GM19351 (cell line): ENCODE measurements around the gene NSG1.

Experiments used
- ATAC-seq: cut with Tn5 transposase; IDR thresholded peaks from one replicate; pipeline ENCODE4 v1.9.1; 2021; ENCODE audit warnings: mild to moderate bottlenecking, moderate library complexity; ENCODE audit not compliant: unreplicated experiment

The NSG1 gene

DNA sequence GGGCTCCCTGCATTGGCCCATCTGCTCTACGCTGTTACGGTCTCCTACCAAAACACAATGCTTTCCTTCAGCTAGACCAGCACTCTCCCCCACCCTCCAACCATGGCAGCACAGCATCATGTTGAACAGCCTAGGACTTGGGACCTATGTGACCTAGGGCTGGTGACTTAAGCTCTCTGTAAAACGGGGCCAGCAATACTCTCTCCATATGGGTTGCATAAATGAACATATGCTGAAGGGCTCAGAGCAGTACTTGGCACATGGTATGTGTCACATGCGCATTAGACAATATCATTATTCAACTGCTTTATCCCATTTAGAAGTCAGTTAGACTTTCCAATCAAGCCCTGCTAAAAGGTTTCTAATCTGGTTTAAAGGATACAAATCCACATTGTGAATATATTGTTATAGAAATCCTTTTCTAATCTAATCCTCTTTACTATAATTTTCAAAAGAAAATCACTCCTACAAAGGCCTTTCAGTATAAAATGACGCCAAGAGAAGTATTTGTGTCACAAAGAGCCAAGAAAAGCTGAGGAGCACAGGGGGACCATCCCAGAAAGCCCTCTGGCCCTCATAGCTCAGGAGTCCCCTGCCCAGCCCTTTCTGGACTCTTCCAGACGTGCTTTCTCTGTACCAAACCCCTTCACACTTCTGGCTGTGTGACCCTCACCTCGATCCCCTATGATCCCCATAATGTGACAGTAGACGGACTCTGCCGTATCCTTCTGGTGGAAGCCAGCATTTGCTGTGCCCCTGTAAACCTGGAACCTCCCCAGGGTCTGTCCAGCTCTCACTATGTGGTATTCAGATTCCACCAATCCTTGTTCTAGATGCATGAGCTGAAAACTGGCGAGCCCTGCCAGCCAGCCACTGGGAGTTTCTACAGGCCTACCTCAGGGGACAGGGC lies 42.3 kb downstream of the NSG1 start:
- ATAC-seq, result no peak

DNA sequence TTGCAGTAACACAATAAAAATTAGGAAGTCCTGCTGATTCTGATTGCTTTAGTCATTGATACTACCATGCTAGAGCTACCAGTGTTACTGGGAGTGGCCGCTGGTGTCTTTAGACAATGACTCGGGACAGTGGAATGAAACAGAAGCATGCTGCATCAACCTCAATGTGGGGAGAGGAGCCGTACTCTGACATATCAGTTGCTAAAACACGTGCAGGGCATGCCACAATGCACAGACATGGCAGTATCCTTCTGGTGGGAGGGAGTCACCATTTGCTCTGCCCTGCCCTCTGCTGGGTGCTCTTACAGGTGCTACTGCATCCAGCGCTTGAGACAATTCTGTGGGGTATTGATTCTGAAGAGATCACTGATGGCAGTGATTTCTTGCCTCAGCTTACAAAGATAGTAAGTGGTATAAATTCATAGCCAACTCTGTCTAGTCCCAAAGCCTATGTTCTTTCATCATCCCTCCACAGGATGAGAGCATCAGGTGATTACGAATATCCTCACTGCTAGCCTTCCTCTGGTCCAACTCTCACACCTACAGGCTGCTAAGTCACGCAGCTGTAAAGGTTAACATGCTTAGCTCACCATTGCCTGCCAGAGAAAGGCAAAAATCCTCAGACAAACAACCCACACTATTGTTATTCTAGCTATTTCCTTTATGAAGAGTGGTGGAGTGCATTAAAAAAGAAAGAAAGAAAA lies 43.7 kb downstream of the NSG1 start:
- peak; percentile 95 for ATAC-seq

DNA sequence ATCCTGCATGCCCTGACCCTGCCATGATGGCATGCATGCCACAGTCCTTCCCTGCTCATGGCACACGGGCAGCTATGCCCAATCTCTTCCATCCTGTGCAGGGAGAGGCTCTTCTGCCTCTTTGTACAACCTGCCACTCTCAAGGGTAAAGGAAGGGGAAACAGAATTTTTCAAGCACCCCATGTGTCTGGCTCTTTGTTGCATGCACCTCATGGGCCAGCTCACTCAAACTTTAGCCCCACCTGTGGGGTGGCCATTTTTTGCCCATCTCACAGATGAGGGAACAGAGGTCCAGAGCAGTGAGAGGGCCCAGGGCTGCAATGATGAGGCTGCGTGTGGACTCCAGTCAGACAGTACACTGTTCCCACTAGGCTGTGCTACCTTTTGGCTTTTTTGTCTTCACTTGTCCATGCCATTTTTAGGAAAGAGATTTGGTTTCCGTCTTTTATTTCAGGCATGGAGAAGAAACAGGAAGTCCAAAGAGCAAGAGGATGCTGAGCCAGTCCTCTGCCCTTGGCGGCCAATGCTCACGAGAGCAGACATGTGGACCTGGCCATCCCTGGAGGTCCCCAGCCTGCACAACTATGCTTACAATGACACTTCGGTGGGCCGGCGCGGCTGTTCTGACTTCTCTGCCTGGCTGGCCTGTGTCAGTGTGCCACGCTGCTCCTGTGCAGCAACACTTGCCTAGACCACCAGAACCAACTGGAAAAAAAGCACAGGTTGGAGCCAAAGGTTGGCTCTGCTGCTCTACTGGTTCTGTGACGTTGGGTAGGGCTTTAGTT lies 45.6 kb downstream of the NSG1 start:
- ATAC-seq, result no peak

DNA sequence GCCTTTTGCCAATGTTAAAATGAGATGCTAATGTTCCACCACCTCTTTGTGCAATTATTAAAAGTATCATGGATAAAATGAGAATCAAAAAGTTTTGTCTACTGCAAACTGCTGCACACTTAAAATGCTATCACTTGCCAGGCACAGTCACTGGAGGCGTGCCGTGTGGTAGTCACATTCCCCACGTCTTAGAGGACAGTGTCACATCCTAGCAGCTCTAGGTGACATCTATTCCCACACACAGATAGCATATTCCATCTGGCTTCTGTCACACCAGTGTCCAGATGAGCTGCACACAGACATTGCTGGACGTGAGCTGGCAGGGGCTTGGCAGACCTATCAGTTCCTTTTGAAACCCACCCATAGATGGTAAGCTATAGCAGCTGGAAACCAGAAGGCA lies 47.0 kb downstream of the NSG1 start:
- no peak for ATAC-seq

DNA sequence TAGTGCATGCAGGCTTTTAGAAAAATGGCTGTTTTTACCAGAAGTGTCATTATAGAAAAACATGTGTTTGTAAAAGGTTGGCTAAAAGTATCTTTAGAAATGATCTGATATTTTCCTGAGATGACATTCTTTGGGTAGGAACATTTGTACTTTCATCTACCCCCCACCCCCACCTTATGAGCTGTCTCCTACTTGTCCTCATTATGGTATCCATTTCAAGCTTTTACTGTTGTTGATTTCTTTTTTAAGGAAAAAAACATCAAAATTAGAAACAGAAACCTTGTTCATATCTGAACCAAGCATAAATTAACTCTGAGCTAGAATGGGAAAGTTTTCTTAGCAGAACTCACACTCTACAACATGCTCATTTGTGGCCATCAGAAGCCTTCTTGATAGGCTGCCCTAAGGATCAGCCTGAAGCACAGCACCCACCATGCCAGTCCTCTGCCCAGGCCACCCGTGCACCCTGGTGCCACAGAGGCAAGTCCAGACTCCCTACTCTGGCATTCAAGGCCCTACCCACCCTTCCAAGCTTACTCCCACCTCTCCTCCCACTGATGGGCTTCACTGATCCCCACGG lies 49.4 kb downstream of the NSG1 start:
- no peak for ATAC-seq

DNA sequence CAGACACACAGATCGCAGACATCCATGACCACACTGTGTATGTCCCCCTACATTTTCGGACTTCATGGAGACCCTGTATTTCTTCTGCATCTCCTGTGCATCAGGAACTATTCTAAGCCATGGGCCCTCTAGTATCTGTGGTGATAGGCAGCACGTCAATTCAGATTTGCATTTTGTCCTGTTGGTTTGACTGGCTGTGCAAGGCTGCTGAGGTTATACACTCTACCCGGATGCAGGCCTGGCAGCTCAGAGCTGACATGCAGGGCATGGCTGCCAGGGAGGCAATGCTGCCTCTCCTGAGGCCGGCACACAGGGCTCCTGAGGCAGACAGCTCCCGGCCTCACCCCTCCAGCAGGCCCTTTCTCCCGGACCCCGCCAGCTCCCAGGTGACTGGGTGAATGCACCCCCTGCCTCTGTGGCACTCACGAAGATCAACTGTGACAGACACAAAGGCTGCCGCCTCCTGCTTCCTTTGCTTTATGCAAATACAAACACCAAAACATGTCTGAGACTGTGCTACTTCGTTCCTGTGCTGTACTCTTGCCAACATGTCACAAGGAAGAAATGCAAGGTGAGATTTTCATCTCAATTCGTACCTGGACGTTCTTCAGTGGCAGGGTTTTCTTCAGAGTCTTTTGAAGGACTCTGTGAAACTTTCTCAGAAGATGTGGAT lies 51.0 kb downstream of the NSG1 start:
- no peak for ATAC-seq

DNA sequence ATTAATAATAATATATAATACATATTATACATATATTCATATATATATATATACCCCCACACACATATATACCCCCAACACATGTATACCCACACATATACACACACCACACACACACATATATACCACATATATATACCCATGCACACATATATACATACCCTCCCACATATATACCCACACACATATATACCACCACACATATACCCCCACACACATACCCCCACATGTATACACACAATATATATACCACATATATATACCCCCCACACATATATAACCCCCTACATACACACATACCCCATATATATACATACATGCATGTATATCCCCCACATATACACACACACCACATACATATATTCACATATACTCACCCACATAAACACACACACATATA lies 52.0 kb downstream of the NSG1 start:
- no peak for ATAC-seq

DNA sequence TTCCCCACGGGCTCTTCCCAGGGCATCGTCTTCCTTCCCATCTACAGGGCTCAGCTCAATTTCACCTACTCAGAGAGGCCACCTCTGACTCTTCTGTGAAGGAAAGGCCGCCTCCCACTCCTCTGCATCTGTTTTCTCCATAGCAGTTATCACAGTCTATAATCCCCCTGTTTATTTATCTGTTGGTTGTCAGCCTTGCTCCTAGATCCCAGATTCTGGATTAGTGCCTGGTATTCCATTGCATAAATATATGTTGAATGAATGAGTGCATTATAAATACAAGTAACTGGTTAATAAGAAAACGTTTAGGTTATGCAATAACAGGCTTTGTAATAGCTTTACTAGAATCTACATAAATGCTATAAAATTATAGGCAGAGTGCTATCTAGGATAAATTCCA lies 52.9 kb downstream of the NSG1 start:
- no peak for ATAC-seq

DNA sequence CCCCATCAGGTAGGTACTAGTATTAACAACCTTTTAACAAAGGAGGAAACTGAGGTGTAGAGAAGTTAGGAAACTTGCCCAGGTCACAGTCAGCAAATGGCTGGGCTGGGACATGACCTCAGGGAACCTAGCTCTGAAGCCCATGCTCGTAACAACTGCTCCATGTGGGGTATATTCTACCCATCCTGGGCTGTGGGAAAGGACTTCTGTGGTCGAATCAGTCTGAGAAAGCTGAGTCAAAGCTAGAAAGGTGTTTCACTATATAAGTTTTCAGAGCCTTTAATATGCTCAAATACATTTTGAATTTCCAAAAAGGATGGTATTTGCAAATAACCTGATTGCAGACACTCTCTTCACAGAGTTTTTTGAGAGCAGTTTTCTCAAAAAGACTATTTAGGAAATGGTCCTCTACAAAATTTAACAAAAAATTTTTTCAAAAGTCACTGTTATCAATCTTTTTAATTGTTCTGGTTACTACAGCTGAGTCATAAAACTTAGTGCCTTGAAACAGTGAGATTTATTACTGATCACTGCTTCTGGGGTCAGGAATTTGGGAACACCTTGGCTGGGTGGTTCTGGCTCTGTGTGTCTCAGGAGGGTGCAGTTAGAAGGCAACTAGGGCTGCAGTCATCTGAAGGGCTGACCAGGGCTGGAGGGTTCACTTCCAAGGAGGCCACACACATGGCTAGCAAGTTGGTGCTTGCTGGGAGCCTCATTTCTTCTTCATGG lies 53.6 kb downstream of the NSG1 start:
- ATAC-seq, result peak; percentile 78

DNA sequence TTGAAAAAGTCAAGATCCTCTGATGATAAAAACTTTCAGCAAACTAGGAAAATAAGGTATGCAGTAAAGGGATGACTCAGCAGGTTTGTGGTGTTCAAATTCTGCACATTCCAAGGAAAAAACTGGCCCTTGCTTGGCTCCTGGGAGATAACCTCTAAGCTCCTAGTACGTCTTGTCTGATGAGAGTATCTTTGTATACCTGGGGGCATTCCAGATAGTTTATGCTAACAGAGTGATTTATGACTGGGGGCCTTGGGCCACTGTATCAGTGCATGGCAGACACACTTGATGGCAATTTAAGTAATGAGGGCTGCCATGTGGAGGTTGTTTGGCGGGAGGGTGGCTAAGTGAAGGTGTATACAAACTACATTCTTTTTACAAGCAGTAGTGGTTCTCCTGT lies 56.9 kb downstream of the NSG1 start:
- no peak for ATAC-seq

DNA sequence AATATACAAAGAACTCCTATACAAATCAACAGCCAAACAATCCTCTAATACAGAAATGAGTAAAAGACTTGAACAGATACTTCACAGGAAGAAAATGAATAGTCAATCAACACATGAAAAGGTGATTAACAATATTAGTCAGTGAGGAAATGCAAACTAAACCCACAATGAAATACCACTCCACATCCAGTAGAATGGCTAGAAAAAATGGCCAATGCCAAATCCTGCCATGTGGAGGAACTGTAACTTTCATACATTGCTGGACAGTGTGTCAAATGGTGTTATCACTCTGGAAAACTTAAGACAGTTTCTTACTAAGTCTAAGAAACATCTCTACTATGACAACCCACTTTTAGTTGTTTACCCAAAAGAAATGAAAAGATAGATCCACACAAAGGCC lies 59.5 kb downstream of the NSG1 start:
- no peak for ATAC-seq

DNA sequence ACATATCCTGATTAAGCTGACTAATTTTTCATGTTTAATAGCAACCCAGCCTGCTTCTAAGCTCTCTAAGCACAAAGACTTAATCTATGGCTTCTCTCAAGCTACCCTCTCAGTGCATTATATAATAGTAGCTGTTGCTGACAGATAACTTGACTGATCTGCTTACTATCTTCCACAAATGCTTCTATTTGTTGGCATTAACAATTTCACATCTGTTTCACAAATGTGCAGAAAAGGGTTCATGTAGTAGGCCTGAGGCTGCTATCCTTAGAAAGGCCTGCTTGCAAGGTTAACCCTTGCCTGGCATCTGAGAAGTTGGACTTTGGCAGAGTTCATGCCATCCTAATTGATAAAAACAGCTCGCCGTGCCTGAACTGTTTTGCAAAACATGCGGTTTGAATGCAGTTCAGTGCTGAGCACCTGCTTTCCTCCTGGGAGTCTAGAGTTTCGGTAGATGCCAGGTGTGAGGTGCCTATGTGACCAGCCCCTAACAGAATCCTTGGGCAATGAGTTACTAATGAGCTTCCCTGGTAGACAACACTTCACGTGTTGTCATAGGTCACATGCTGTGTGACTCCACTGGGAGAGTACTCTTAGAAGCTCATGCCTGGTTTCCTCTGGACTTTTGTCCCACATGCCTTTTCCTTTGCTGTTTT lies 68.4 kb downstream of the NSG1 start:
- no peak for ATAC-seq

DNA sequence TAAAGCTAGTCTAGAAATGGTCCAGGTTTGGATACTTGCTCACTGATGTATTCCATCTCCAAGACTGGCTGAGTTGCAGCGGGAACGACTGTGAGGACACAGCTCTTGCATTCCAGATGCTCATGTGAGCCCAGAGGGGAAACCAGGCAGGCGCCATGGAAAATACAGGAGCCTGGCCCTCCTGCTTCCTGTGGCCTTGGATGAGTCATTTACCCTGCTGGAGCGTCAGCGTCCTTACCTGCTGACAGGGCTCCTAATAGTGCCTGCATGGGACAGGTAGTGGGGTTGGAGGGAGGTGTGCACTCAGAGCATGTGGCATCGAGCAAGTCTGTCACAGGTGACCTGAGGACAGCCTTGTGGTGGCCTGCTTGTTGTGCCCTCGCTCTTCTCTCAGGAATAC lies 69.4 kb downstream of the NSG1 start:
- ATAC-seq, result no peak

DNA sequence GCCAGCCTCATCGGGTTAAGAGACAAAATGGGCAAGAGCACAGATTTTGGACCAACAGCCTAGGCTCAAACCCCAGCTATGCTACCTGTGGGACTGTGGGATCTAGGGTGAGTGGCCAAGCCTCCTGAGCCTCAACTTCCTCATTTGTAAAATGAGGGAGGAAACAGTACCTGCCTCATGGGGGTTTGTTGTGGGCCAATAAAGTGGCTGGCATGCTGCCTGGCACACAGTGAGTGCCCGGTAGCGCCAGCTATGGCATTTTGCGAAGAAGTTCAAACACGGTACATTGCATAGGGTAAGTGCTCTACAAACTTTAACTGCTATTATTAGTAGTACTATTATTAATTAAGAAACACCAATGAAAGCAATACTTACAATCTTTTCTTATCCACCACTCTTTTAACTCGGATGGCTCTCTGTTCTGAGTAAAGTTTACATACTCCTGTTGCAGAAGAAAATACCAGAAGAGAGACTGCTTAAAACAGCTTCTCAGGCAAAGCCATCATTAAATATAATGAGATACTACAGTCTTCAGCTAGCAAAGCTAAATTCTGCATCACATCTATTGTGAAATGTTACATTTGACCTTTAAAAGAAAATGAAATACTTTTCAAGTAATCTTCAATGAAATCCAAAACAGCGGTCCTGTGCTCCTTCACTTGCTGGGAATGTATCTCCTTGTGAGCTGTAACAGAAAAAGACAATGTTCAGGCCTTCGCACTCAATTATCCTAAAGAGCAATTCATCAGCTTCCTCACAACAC lies 70.1 kb downstream of the NSG1 start:
- no peak for ATAC-seq

DNA sequence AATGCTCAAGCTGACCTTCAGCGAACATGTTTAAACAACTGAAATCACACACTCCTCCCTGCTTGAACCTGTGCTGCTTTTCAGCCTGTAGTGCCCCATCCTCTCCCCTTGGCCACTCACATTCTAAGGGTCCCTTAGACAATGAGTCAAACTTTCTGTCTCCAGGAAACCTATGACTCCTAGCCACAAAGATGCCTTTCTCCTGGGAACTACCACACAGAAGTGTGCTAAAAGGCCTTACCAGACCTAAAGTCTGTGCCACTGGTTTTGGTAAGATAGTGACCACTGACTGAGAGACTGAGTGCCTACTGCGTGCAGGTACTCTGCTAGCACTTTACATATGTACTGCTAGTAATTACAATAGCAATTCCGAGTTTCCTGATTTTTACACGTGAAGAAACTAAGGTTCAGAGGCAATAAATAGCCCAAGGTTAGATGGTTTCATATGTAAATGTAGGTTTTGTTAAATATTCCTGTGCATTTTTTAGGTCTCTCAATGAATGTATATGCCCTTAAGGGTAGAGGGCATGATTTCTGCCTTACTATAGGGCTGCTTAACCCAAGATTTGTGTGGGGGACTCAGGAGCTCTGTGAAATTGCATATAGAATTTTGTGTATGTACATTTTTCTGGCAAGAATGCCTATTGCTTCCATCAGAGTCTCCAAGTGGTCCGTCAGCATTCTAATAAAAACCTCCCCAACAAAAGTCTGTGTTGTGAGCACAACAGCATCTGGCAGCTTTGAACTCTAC lies 71.1 kb downstream of the NSG1 start:
- no peak for ATAC-seq

DNA sequence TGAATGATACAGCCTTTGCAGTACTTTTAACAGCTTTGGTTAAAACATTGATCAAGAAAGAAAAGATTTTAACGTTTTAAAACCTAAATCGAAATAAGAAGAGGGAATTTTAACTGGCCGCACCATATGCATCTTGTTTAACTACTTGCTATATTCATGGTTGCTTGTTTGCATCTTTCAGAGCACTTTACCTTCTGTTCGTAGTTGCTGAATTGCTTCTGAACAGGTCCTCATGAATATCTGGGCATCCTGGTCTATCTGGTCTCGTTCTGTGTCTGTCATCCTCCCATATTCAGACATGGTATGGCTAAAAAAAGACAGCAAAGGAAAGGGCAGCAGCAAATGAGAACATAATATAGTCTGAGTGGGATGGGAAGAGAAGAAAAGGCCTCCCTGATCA lies 72.3 kb downstream of the NSG1 start:
- ATAC-seq, result no peak

DNA sequence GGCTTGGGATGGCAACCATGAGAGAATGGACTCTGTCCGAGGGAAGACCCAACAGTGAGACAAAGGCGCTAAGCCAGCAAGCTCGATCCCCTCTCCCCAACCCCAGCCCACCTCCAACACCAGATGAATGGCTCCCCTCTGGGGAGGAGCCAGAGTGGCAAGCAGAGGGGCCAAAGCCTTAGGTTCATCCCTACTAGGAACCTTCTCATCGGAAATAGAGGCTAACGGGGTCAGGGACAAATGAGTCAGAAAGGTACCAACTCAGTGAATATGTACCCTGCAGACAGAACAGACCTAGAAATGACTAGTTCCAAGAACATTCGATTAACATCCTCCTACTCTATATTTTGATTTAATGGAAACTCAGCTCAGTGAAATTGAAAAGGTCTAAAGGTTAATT lies 73.9 kb downstream of the NSG1 start:
- ATAC-seq, result no peak

DNA sequence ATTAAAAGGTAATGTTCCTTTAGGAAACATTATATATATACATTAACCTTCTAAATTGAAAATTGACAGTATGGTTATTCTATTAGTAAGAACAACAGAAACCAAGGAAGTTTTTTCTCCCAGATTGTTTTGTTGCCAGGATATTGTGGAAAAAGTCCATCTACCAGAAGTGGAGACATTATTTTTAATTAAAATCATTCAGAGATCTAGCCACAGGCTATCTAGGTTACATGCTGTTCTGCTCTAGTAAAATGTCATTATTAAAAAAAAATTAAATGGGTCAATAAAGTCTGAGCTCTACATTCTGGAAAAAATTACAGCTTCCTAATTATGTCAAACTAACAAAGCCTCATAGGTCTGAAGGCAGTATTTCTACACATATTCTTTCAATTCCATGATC lies 74.3 kb downstream of the NSG1 start:
- no peak for ATAC-seq
